ENCODE results near the gene CYP17A1.

Gene CYP17A1

DNA sequence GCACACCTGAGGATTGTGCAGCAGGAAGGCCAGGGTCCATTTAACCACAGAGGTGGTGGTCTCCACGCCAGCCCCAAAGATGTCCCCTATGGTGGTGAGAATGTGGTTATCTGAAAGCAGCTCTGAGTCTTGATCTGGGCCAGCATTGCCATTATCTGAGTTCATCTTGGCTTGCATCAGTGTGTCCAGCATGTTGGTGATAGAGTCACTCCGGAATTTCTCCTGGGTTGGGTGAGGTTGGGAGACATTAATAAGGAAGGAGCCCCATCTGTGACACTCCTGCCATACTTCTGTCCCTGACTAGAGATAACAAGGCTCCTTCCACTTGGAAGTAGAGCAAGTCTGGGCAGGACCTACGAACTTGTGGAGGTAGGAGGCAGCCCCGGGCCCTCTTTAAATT lies 4.2 kb downstream of the CYP17A1 start:
- TF ChIP-seq, protein P1, sequence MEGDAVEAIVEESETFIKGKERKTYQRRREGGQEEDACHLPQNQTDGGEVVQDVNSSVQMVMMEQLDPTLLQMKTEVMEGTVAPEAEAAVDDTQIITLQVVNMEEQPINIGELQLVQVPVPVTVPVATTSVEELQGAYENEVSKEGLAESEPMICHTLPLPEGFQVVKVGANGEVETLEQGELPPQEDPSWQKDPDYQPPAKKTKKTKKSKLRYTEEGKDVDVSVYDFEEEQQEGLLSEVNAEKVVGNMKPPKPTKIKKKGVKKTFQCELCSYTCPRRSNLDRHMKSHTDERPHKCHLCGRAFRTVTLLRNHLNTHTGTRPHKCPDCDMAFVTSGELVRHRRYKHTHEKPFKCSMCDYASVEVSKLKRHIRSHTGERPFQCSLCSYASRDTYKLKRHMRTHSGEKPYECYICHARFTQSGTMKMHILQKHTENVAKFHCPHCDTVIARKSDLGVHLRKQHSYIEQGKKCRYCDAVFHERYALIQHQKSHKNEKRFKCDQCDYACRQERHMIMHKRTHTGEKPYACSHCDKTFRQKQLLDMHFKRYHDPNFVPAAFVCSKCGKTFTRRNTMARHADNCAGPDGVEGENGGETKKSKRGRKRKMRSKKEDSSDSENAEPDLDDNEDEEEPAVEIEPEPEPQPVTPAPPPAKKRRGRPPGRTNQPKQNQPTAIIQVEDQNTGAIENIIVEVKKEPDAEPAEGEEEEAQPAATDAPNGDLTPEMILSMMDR (IDR thresholded peaks at IDR 0.05; ENCODE audit: insufficient read depth, low read depth, low read length, missing control alignments) = no peak
- peak; percentile 16 for DNase-seq (ENCODE audit: low read depth)
- H3K4me3 ChIP-seq (ENCODE audit: low read length) = no peak overlapping the region

DNA sequence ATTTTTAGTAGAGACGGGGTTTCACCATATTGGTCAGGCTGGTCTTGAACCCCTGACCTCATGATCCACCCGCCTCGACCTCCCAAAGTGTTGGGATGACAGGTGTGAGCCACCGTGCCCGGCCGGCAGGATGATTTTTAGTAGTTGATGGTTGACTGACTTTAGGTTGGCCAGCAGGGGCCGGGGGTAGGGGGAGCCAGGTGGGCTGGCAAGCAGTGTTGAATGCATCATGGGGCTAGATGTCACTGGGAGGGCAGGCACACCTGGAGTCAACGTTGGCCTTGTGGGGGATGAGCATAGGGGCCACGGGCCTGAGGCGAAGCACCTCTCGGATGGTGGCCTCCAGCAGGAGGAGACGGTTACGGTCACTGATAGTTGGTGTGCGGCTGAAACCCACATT lies 5.0 kb downstream of the CYP17A1 start:
- TF ChIP-seq, protein P1 (IDR thresholded peaks at IDR 0.05; ENCODE audit: insufficient read depth, low read depth, low read length, missing control alignments) = no peak
- DNase-seq (ENCODE audit: low read depth) = no peak
- H3K4me3 ChIP-seq (ENCODE audit: low read length) = no peak overlapping the region

DNA sequence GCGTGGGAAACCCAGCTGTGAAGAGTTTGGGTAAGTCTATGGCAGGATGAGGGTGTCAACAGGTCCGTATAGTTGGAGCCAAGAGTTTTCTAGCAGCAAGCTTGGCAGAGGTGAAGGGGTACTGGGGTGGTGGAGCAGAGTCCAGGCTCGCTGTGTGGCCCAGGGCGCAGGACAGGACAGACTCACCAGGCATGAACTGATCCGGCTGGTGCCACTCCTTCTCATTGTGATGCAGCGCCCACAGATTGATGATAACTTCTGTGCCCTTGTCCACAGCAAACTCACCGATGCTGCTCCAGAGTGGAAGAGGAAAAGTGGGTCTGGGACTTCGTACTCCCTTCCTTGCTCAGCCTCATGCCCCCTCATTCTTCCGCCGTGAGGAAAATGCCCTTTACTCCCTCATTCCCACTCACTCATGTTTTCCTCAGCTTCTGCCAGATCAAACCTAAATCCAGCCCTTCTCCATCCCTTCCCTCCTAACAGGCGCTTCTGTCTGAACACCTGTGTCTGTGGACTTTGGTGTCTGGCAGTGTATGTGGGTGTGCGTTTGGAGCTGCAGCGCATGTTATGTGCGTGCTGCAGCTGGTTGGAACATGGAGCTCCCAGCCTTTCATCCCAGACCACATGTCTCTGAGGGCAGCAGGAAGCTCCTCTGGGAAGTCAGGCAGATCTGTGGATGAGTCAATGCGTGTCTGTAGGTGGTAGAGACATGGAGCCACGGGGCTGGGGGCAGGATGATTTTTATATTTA lies 5.7 kb downstream of the CYP17A1 start:
- no peak overlapping the region for H3K4me3 ChIP-seq (ENCODE audit: low read length)
- TF ChIP-seq, protein P1 (IDR thresholded peaks at IDR 0.05; ENCODE audit: insufficient read depth, low read depth, low read length, missing control alignments) = no peak
- DNase-seq (ENCODE audit: low read depth) = peak; percentile 49

DNA sequence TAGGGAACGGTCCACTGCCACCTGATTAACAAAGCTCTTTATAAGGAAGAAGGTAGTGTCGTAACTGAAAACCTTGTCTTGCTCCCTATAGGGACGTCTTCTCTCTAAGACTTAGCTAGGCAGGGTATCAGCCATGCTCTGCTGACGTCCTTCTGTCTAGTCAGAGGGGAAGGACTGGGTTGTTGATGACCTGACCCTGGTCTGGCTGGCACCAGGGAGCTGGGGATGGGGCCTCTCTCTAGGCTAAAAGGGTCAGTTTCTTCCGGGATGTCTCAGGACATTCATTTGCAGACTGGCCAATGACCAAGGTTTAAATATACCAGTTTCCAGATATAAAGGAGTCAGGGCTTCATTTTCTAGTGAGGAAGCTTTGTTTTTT lies 9.6 kb downstream of the CYP17A1 start:
- H3K4me3 ChIP-seq (ENCODE audit: low read length) = no peak overlapping the region
- DNase-seq (ENCODE audit: low read depth) = no peak
- TF ChIP-seq, protein P1 (IDR thresholded peaks at IDR 0.05; ENCODE audit: insufficient read depth, low read depth, low read length, missing control alignments) = no peak

DNA sequence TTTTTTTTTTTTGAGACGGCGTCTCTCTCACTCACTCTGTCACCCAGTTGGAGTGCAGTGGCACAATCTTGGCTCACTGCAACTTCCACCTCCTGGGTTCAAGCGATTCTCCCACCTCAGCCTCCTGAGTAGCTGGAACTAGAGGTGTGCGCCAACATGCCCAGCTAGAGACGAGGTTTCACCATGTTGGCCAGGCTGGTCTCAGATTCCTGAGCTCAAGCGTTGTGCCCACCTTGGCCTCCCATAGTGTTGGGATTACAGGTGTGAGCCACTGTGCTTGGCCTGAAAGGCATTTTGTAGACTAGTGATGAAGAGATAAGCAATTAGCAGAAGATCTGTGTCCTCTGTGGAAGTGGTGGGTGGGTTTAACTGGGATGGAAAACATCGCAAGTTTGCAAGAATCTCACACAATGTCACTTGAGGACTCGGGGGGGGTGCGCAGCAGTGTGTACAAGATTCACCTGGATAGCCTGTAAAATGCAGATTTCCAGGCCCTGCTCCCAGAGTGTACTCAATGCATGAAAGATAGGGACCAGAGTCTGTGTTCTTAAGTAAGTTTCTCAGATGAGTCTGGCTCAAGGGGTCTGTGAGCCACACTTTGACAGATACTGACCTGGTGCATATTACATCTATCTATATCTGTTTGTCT lies 10.9 kb downstream of the CYP17A1 start:
- H3K4me3 ChIP-seq (ENCODE audit: low read length) = no peak overlapping the region
- TF ChIP-seq, protein P1 (IDR thresholded peaks at IDR 0.05; ENCODE audit: insufficient read depth, low read depth, low read length, missing control alignments) = no peak
- DNase-seq (ENCODE audit: low read depth) = no peak

DNA sequence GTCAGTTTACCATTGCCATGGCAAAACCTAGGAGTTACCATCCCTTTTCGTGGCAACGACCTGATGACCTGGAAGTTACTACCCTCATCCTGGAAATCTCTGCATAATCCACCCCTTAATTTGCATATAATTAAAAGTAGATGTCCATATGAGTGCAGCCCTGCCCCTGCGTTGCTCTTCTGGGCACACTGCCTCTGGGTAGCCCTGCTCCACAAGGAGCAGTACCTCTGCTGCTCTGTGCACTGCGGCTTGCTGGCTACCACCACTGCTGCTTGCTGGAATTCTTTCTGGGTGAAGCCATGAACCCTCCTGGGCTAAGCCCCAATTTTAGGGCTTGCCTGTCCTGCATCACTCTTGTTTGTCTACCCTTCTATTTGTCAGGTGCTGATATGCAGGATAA lies 12.5 kb downstream of the CYP17A1 start:
- no peak for DNase-seq (ENCODE audit: low read depth)
- TF ChIP-seq, protein P1 (IDR thresholded peaks at IDR 0.05; ENCODE audit: insufficient read depth, low read depth, low read length, missing control alignments) = no peak
- no peak overlapping the region for H3K4me3 ChIP-seq (ENCODE audit: low read length)

Data from epithelial cell of esophagus (primary cell).